Hematopoietic multipotent progenitor cell treated with erythropoietin and hydrocortisone succinate and interleukin-3 and kit ligand, for 15 days (in vitro differentiated cells): ENCODE results near the gene ARL10.
A peak's percentile ranks its signal among the peaks of the same experiment; 100 is the strongest.

Experiments used
- DNase-seq: peaks from one replicate; pipeline ENCODE4 v3.0.0-alpha.2; 2015; ENCODE audit warnings: low spot score

ARL10 gene, protein sequence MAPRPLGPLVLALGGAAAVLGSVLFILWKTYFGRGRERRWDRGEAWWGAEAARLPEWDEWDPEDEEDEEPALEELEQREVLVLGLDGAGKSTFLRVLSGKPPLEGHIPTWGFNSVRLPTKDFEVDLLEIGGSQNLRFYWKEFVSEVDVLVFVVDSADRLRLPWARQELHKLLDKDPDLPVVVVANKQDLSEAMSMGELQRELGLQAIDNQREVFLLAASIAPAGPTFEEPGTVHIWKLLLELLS

DNA sequence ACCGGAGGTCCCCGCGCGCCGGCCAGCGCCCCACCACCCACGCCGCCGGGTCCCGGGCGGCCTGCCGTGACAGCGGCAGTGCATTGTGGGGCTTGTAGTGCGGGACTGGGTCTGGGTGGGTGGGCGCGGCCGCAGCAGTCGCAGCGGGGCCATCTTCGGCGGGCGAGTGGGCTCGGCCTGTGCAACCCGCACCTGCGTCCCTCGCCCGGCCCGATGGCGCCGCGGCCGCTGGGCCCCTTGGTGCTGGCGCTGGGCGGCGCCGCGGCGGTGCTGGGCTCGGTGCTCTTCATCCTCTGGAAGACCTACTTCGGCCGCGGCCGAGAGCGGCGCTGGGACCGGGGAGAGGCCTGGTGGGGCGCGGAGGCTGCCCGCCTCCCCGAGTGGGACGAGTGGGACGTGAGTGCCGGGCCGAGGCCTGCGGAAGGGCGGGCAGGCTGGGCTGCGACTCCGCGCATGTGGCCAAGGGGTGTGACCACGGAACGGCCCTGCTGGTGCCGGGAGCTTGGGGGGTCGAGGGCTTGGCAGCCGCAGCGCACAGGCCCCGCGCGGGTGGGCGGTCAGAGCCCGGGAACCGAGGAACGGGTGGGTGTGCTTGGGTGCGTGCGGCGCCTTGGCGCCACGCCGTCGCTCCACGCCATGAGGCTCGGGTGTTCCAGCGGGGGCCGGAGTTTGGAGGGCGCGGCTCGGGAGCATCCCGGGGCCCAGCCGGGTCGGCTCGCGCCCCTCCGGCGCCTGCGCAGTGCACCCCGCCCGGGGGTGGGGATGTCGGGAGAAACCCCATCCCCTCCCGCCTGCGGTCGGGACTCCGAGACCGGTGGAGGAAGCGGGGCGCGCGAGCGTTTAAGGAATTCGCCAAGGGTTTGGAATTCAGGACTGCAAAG lies at the start of gene ARL10:
Gene ARL10, plus strand, starts transcription at position 137 of the 881 bp plus-strand sequence. Its CDS starts 77 bp downstream, at position 214.
- no peak for DNase-seq

DNA sequence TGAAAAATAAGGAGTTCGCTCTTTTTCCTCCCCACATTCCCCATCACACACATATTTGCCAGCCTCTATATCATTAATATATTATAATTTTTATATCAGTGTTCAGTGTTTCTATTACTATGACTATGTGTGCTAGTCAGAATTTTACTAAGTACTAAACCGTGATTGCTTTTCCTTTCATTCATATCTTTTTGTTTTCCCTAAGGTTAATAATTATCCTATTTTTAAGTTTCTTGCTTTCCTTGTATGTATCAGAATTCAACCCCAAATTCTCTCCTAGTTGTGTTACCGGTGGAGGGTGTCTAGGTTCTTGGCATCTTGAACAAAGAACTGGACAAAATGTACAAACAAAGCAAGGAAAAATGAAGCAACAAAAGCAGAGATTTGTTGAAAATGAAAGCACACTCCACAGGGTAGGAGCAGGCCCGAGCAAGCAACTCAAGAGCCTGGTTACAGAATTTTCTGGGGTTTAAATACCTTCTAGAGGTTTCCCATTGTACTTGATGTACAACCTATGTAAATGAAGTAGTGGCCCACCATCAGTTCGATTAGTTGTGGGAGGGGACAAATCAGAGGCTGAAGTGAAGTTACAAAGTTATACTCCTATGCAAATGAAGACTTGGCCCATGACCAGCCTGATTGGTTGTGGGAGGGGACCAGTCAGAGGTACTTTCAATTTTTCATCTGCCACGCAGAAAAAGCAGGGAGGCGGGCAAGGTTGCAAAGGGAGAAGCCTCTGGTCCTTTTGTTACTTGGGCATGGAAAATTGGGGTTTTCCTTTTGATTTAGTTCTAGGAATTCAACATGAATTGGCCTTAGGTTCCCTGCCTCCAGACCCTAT lies 47.5 kb upstream of the ARL10 start:
- no peak for DNase-seq

DNA sequence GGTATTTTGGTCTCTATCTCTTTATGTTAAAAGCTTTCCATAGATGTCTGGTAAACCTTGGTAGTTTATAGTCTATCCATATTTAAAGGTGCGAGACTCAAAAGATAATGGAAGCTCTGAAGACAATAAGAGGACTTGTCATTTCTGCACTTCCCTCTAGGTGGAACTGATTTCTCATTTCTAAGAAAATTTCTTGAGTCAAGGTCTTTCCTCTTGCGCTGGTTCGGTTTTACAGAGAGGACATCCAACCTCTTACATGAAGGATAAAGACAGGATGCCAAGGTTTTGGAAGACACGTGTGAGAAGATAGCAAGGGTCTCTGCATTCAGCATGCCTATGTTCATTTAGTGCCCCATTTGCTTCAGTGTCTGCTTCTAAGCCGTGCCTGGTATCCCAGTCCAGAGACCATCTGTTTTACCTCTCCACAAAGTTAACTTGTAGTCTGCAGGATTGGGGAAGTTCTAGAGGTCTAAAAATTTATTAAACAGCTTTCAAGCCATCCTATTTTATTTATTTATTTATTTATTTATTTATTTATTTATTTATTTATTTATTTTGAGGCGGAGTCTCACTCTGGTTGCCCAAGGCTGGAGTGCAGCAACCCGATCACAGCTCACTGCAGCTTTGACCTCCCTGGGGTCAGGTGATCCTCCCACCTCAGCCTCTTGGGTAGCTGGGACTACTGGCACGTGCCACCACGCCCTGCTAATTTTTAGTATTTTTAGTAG lies 45.3 kb upstream of the ARL10 start:
- DNase-seq = no peak

DNA sequence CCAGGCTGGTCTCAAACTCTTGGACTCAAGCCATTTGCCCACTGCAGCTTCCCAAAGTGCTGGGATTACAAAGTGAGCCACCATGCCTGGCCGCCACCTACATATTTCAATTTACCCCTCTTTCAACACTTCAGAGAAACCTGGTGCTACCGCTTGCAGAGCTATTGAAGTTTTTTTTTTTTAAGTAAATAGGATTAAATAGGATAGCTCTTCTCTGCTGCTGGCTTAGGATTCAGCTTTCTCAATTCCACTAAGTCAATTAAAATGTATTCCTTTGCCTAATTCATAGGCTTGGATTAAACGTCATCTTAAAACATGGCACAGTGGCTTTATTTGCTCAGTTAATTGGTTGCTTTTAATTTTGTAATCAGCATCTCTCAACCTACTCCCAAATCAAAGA lies 44.7 kb upstream of the ARL10 start:
- no peak for DNase-seq

DNA sequence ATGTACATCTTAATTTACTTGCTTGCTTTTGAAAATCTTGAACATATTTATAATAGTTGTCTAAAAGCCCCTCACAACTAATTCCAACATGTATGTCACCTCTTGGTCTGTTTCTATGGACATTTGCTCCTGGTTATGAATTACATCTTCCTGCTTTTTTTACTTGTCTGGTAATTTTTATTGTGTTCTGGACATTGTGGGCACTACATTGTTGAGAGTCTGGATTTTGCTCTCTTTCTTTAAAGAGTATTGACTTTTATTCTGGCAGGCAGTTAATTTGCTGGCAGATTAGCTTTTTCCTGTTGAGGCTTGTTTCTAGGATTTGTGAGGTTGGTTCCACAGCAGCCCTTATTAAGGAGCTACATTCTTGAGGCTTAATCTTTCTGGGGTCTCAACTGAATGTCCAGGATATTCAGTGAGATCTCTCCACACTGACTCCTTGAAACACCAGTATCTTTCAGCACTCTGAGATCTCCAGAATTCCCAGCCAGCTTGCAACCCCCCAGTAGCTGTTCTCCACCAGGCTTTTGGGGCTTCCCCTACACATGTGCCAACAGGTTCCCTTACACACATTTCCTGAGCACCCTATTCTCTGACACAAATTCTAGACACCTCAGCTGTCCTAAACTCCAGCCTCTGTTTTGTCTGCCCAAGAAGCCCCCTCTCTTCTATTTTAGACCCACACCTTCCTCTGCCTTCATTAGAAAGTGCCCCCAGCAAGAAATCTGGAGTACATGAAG lies 31.1 kb upstream of the ARL10 start:
- no peak for DNase-seq

DNA sequence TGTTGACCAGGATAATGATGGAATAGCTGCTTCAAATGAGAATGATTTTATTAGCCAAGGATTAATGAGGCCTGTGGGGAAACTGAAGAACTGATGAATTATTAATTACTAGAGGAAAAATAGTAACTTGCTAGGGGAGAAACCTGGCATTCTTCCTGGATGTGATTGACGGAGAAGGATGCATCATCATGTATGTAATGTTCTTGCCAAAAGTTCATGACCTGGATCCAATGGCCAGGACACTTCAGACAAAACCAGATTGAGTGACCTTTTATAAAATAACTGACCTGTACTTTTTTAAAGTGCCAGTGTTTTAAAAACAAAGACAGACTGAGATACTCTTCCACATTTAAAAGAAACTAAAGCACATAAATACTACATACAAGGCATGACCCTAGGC lies 27.4 kb upstream of the ARL10 start:
- no peak for DNase-seq

DNA sequence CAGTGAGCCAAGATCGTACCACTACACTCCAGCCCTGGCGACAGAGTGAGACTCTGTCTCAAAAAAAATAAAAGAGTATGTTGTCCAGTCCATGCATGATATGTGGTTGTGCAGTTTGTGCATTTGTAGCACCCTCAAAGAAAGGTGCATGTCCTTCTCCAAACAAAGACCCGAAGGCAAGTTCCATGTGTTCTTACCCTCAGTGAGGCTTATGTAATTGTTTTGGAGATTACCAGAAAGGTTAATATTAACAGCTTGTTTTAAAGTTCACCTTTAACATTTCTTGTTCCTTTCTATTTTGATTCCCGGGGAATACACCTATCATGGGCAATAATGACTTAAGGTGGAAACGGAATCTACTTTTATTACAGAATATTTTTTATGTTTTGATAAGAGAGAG lies 26.0 kb upstream of the ARL10 start:
- DNase-seq = no peak

DNA sequence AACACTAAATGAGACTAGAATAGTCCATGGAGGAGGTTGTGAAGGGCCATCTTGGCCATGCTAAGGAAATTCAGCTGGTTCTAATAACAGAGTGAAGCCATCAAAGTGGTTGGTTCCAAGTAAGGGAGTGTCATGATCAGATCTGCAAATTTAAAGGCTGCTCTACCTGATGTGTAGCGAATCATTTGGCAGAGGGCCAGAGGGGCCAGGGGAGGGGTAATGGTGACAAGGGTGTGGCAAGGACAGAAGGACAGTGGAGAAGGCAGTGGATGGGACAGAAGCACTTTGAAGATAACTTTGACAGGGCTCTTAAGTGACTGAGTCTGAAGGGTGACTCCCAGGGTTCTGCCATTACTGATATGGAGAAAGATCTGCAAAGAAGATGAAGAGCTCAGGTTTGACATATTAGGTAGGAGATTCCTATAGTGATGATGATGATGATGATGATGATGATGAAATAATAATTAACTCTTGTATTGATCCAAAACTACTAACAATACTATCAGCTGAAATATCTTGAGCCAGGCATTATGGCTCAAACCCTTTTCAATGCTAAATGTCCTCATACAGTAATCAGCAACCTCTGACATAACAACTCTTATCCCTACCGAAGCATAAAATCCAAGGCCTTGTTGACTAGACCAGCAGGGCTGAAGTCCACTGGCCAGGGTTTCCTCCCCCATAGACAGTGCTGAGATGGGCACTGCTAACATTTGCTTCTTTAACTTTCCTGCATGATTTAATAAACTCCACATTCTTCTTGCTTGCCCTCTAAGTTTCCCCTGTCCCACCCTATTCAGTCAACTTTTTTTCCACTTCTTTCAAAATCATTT lies 23.7 kb upstream of the ARL10 start:
- DNase-seq = peak; percentile 19

DNA sequence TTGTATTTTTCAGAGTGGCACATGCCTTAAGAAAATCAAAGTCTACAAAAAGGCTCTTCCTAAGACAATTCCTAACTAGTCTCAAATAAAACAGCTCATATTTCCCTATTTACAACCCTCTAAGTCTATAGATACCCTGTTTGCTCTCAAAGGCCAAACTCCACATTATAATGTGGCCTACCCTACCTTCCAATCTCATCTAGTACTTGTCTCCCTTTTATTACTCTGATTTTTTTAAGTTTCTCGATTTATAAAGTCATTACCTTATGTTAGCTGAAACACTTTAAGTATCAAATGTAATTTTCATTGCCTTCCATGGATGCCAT lies 23.2 kb upstream of the ARL10 start:
- DNase-seq = no peak

DNA sequence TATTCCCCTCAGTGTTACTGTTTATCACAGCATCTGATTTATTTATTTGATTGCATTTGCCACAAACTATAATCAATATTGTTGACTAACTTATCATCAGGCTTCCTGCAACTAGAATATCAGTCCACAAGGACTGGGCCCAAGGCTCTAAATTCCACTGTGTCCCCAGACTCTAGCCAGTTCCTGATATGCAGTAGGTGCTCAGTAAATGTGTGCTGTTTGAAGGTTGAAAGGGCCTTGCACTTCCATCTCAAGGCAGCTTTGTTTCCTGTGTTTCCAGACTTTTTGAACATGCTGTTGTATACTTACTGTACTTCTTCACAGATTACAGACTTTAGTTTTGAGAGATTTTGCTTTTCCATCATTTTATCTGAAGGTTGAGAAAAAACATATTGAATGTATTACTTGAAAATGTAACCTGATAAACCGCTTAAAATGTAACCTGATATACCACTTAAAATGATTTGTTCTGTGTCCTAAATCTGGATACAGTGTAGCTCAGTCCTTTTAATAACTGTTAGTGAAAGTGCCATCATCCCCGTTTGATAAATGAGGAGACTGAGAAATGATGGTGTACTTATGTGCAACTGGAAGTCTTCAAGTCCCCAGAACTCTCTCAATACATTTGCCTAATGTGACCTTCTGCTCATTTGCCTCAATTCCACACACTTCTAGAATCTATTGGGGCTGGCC lies 22.4 kb upstream of the ARL10 start:
- no peak for DNase-seq

DNA sequence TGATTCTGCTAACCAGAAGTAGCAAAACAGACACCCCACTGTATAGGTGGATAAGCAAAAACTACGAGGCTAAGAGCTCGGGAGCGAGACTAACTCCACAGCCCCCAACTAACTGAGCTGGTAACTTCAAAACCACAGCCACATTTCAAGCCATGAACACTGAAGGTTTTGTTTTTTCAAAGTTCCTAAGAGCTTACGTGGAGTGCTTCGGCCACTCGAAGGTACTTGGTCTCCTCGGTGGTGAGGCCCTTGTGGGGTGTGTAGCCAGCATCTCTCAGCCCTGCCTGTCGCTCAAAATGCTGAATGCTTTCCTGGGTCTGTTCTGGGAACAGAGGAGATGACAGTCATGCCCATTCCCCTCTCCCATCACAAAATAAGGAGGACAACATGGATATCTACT lies 14.9 kb upstream of the ARL10 start:
- no peak for DNase-seq

DNA sequence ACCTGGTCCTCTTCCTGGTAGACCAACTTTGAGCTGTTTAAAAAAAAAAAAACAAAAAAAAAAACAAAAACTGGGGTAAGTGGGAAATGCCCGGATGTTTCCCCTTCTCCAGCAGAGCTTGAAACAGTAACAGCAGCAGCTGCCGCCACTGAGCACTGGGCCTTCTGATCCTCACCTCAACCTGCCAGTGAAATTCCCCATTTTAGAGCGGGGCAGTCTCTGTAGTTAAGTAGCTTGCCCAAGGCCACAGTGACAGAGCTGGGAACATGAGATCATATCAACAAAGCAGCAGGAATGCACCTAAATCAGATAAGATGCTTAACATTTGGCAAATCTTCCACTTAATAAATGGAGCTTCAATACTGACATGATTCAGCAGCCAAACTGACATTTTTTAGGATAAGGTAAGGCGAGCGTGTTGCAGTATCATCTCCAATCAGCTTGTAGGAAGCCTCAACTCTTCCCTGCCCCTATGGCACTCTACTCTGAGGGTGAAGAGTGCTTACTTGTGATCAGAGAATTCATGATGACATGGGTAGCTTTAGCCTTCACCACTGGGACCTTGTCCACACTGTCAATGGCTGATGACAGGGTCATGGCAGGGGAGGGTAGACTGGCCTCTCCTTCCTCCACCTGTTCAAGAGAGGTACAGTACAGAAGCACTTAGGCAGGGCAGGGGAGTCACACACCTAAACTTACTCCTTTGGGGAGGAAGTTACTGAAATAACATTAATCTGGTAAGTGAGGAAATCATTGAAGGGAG lies 13.0 kb upstream of the ARL10 start:
- no peak for DNase-seq

DNA sequence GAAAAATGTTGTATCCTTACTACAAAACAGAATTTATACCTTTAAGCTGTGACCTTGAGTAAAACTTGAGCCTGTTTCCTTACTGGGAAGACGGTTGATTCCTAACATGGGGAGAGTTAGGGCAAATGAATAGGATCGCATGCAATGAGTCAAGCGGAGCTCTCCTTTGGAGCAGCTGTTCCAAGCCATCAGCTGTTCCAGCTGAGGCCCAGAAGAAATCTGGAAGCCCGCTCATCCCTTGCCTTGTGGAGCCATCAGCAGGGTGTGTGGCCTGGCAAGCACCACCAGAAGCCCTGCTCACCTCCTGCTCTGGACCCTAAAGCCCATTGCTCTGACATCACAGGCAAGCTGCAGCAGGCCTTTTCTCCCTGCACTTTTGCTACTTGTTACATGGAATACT lies 11.8 kb upstream of the ARL10 start:
- DNase-seq = no peak

DNA sequence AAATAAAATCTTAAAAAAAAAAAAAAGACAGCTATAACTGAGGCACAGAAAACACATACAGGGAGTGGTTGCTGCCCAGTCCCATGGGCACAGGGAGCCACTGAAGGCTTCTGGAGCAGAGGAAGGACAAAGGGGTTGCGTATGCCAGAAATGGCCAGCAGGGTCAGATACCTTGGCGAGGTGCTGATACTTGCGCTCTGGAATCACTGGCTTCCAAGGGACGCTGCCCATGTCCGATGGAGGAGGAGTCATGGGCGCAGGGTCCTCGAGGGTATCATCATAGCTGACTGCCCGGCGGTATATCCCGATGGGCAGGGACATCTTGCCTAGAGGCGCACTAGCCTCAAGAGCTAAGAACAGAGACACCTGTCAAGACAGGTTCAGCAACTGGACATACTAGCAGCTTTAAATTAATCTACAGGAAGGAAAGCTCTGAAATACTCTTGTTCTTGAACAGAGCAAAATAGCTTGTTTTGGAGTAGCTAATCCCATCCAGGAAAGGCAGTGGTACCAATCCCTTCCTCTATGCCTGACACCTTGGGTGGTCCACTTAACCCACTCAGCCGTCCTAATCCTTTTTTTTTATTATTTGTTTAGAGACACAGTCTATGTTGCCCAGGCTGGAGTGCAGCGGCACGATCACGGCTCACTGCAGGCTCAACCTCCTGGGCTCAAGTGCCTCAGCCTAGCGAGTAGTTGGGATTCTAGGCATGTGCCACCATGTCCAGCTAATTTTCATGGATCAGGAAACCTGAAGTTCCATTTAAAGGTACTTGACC lies 9.7 kb upstream of the ARL10 start:
- DNase-seq = no peak

DNA sequence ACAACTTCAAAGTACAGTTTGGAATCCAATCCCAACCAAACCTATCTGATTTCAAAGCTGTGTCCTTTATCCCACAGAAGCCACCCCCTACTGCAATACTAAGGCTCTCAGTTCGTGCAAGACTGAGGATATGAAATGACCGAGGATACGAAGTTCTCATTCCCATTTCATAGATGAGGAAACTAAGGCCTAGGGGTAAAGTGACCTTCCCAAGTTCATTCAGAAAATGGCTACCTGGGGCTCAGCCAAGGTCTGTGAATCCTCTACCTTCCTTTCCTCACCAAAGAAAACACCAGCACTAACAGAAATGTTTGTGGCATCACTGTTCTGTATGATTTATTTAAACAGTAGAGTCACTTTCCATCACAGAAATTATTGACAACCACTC lies 9.1 kb upstream of the ARL10 start:
- no peak for DNase-seq

DNA sequence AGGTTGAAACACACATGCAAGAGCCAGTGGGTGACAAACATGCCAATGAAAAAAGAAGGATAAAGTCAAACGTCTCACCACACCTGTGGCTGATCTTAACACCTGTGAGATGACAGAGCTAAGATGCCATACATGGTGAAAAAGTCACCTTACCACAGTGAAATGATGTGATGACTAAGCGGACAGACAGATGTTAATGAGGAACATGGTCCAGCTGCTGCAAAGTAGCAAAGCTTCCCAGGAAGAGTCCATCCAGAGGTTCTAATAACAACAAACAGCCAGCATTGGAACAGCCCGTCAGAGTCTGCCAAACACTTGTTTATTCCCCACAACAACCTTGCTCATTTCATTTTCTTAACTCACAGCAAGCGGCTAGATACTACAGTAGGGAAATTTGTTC lies 5.6 kb upstream of the ARL10 start:
- no peak for DNase-seq

DNA sequence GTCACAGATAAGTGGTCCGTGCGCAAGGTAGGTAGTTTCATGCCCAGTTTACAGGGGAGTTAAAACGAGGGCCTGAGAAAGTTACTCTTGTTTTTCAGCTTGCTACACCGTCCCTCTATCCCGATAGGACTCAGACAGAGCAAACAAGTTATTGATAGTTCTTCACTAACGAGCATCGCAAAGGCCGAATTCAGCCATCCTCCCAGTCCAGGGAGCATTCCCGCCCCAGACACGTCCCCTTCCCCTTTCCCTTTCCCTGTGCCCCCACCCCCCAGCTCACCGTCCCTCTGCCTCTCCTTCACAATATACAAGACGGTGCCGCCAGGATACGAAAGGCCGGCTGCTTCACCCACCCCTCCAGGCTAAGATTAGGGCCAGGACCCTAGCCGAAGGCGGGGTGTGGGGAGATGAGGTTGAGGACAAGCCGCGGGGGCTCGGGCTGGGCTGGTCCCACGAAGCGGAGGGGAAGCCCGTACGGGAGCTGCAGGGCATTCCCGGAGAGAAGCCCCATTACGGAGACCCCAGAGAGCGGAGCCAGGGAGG lies 4.3 kb upstream of the ARL10 start:
- DNase-seq = peak; percentile 13
